SU-DHL-6 (cell line): ENCODE measurements around the gene NOTO.

ENCODE experiments used
- H2AFZ ChIP-seq: fragments of 200-600 bp; sonication (generic); 2 replicates; pipeline ENCODE4 v1.6.1; 2014; ENCODE audit warnings: low read depth, mild to moderate bottlenecking, moderate library complexity, mixed read lengths, antibody characterized with exemption, low read length; ENCODE audit not compliant: severe bottlenecking
- H3F3A ChIP-seq: fragments of 200-600 bp; shearing (Covaris generic); 2 replicates; pipeline ENCODE4 v1.6.0; 2016; ENCODE audit warnings: antibody characterized with exemption, mild to moderate bottlenecking; ENCODE audit not compliant: insufficient read depth
- H3K27ac ChIP-seq: fragments of 200-600 bp; sonication (generic); 2 replicates; pipeline ENCODE4 v1.5.1; 2016; ENCODE audit warnings: low read depth, mild to moderate bottlenecking, low read length, moderate library complexity, mixed read lengths
- H3K27me3 ChIP-seq: fragments of 200-600 bp; sonication (generic), shearing (Covaris generic); 2 replicates; pipeline ENCODE4 v1.6.0; 2014; ENCODE audit warnings: mild to moderate bottlenecking, low read length
- H3K36me3 ChIP-seq: fragments of 200-600 bp; sonication (generic); 2 replicates; pipeline ENCODE4 v1.6.1; 2014; ENCODE audit warnings: mild to moderate bottlenecking, low read length, mixed read lengths
- H3K4me2 ChIP-seq: fragments of 300-600, 200-600 bp; shearing (Covaris generic), sonication (generic); 2 replicates; pipeline ENCODE4 v1.6.0; 2014; ENCODE audit warnings: low read length, low read depth, mild to moderate bottlenecking; ENCODE audit not compliant: poor library complexity, severe bottlenecking
- H3K4me3 ChIP-seq: fragments of 200-600 bp; sonication (generic); 2 replicates; pipeline ENCODE4 v1.5.1; 2014; ENCODE audit warnings: antibody characterized with exemption, low read length, mild to moderate bottlenecking, mixed read lengths; ENCODE audit not compliant: insufficient read depth, poor library complexity, severe bottlenecking
- H3K79me2 ChIP-seq: fragments of 200-600 bp; sonication (generic); 2 replicates; pipeline ENCODE4 v1.6.1; 2014; ENCODE audit warnings: mild to moderate bottlenecking, low read length, moderate library complexity; ENCODE audit not compliant: insufficient read depth
- H3K9ac ChIP-seq: fragments of 200-600 bp; sonication (generic); 2 replicates; pipeline ENCODE4 v1.7.0; 2014; ENCODE audit warnings: mild to moderate bottlenecking, low read length
- H3K9me2 ChIP-seq: fragments of 200-600 bp; sonication (generic); replicated peaks from 2 replicates; pipeline ENCODE4 v1.6.1; 2014; ENCODE audit warnings: low read length; ENCODE audit not compliant: insufficient read depth
- H3K9me3 ChIP-seq: fragments of 200-600 bp; sonication (generic); 2 replicates; pipeline ENCODE4 v1.6.1; 2014; ENCODE audit warnings: low read length, mixed read lengths; ENCODE audit not compliant: insufficient read depth
- H4K20me1 ChIP-seq: fragments of 200-600 bp; sonication (generic); 2 replicates; pipeline ENCODE4 v1.6.1; 2014; ENCODE audit warnings: low read depth, mild to moderate bottlenecking, antibody characterized with exemption, low read length, moderate library complexity, mixed read lengths
- CTCF ChIP-seq: fragments of 200-600 bp; sonication (generic); IDR thresholded peaks from one replicate; pipeline ENCODE4 v1.5.1; 2017; ENCODE audit warnings: antibody characterized with exemption, mild to moderate bottlenecking, low read length, moderate library complexity; ENCODE audit not compliant: insufficient read depth, poor library complexity, severe bottlenecking
- EZH2phosphoT487 ChIP-seq: fragments of 200-600 bp; sonication (generic), shearing (Covaris generic); conservative IDR thresholded peaks from 2 replicates; pipeline ENCODE4 v1.6.1; 2018; ENCODE audit warnings: mild to moderate bottlenecking, antibody characterized with exemption, low read length, moderate library complexity, mixed read lengths

The NOTO gene

GRCh38 chr2:73238149-73238548 lies 35.8 kb downstream of the NOTO start:
- Histone ChIP-seq H3F3A (peaks cover 5% of the 10 kb centered on the region; the same call in 1 of the 2 replicates), H3K9ac (no peak overlapping the region), H3K9me2 (no peaks in the 10 kb centered on the region), H4K20me1 (peaks cover 36% of the 10 kb centered on the region; the same call in 1 of the 2 replicates), H2AFZ (no peak overlapping the region), H3K9me3 (no peaks in the 10 kb centered on the region), H3K27ac (no peak overlapping the region), H3K36me3 (peaks cover 33% of the 10 kb centered on the region; the same call in 1 of the 2 replicates), H3K79me2 (peaks cover 88% of the 10 kb centered on the region), H3K4me2 (no peak overlapping the region), H3K4me3 (no peak overlapping the region), H3K27me3 (no peaks in the 10 kb centered on the region)
- TF ChIP-seq CTCF (no peak), EZH2phosphoT487 (no peak)

- Histone ChIP-seq H3K27ac (no peak overlapping the region), H3K4me3 (no peak overlapping the region), H3K79me2 (peaks cover 95% of the 10 kb centered on the region), H2AFZ (no peak overlapping the region), H3K9me2 (no peaks in the 10 kb centered on the region), H3K27me3 (no peaks in the 10 kb centered on the region), H3F3A (no peaks in the 10 kb centered on the region), H3K4me2 (no peak overlapping the region), H3K36me3 (peaks cover 35% of the 10 kb centered on the region; the same call in 1 of the 2 replicates), H4K20me1 (peaks cover 37% of the 10 kb centered on the region; the same call in 1 of the 2 replicates), H3K9ac (no peak overlapping the region), H3K9me3 (no peaks in the 10 kb centered on the region)
- TF ChIP-seq EZH2phosphoT487, result no peak
- TF ChIP-seq CTCF, result no peak
These were observed 36.6 kb downstream of the NOTO start for GRCh38 chr2:73238976-73239375.

- no peaks in the 10 kb centered on the region for H3K27me3 ChIP-seq
- peaks cover 91% of the 10 kb centered on the region for H3K79me2 ChIP-seq
- no peaks in the 10 kb centered on the region for H3F3A ChIP-seq
- no peaks in the 10 kb centered on the region for H3K9me3 ChIP-seq
- no peak for TF ChIP-seq EZH2phosphoT487
- TF ChIP-seq CTCF, result no peak
- H3K36me3 ChIP-seq, result peaks cover 35% of the 10 kb centered on the region; the same call in 1 of the 2 replicates
- H4K20me1 ChIP-seq, result peaks cover 37% of the 10 kb centered on the region; the same call in 1 of the 2 replicates
- H3K4me3 ChIP-seq, result no peak overlapping the region
- H3K9me2 ChIP-seq, result no peaks in the 10 kb centered on the region
- no peak overlapping the region for H3K9ac ChIP-seq
- no peak overlapping the region for H3K4me2 ChIP-seq
- no peak overlapping the region for H2AFZ ChIP-seq
- H3K27ac ChIP-seq, result no peak overlapping the region
These were observed 37.4 kb downstream of the NOTO start for GRCh38 chr2:73239776-73240175.
